SK-N-SH treated with all-trans-retinoic acid at 6 μM for 48 hours (cell line): ENCODE results near the gene KCNE3.

Experiments used
- ATAC-seq: fragments of 200-7000 bp; cut with Tn5 transposase; 3 replicates; pipeline ENCODE4 v1.9.1; 2020; ENCODE audit warnings: mild to moderate bottlenecking, moderate library complexity
- BACH2 ChIP-seq: fragments of 250-450 bp; sonication (Bioruptor Pico); IDR thresholded peaks from 2 replicates; pipeline ENCODE4 v1.9.0; 2021; ENCODE audit warnings: mild to moderate bottlenecking, borderline replicate concordance
- CSDC2 ChIP-seq: fragments of 250-450 bp; sonication (Bioruptor Pico); IDR thresholded peaks from 2 replicates; pipeline ENCODE4 v1.5.0; 2020; ENCODE audit warnings: mild to moderate bottlenecking, moderate library complexity
- ESRRG ChIP-seq: fragments of 250-450 bp; sonication (Bioruptor Pico); IDR thresholded peaks from 2 replicates; pipeline ENCODE4 v1.6.1; 2021; ENCODE audit warnings: mild to moderate bottlenecking
- GLIS3 ChIP-seq: fragments of 250-450 bp; sonication (Bioruptor Pico); IDR thresholded peaks from 2 replicates; pipeline ENCODE4 v1.5.0; 2020; ENCODE audit warnings: mild to moderate bottlenecking, moderate library complexity
- ISL1 ChIP-seq: fragments of 250-450 bp; sonication (Bioruptor Pico); IDR thresholded peaks from 2 replicates; pipeline ENCODE4 v2.1.2; 2022; ENCODE audit warnings: mild to moderate bottlenecking, moderate library complexity
- OSR1 ChIP-seq: fragments of 250-450 bp; sonication (Bioruptor Pico); IDR thresholded peaks from 2 replicates; pipeline ENCODE4 v1.8.0; 2022; ENCODE audit warnings: moderate library complexity, mild to moderate bottlenecking, inconsistent platforms
- PPARA ChIP-seq: fragments of 250-450 bp; sonication (Bioruptor Pico); IDR thresholded peaks from 2 replicates; pipeline ENCODE4 v1.5.0; 2020; ENCODE audit warnings: mild to moderate bottlenecking, borderline replicate concordance
- RARB ChIP-seq: fragments of 250-450 bp; sonication (Bioruptor Pico); IDR thresholded peaks from 2 replicates; pipeline ENCODE4 v1.8.0; 2021; ENCODE audit warnings: mild to moderate bottlenecking, moderate library complexity
- SNAI2 ChIP-seq: fragments of 250-450 bp; sonication (Bioruptor Pico); IDR thresholded peaks from 2 replicates; pipeline ENCODE4 v1.5.0; 2020; ENCODE audit warnings: mild to moderate bottlenecking, moderate library complexity
- TCF4 ChIP-seq: fragments of 250-450 bp; sonication (Bioruptor Pico); IDR thresholded peaks from 2 replicates; pipeline ENCODE4 v1.8.0; 2021; ENCODE audit warnings: mild to moderate bottlenecking, moderate library complexity, borderline replicate concordance
- TOX ChIP-seq: fragments of 250-450 bp; sonication (Bioruptor Pico); IDR thresholded peaks from 2 replicates; pipeline ENCODE4 v1.8.0; 2021; ENCODE audit warnings: mild to moderate bottlenecking, moderate library complexity, borderline replicate concordance
- ZC3H10 ChIP-seq: fragments of 250-450 bp; sonication (Bioruptor Pico); IDR thresholded peaks from 2 replicates; pipeline ENCODE4 v1.5.1; 2021; ENCODE audit warnings: mild to moderate bottlenecking, moderate library complexity
- ZFP30 ChIP-seq: fragments of 450-650 bp; formaldehyde crosslinking; IDR thresholded peaks from 2 replicates; pipeline ENCODE4 v1.5.0; 2022; ENCODE audit warnings: mild to moderate bottlenecking, moderate library complexity
- ZNF565 ChIP-seq: fragments of 450-650 bp; formaldehyde crosslinking; conservative IDR thresholded peaks from 2 replicates; pipeline ENCODE4 v1.5.0; 2020; ENCODE audit warnings: low read depth, mild to moderate bottlenecking, moderate library complexity
- ZNF70 ChIP-seq: fragments of 450-650 bp; formaldehyde crosslinking; IDR thresholded peaks from 2 replicates; pipeline ENCODE4 v1.5.0; 2020; ENCODE audit warnings: mild to moderate bottlenecking, moderate library complexity
- ZNF8 ChIP-seq: fragments of 450-650 bp; formaldehyde crosslinking; IDR thresholded peaks from 2 replicates; pipeline ENCODE4 v1.5.0; 2020; ENCODE audit warnings: mild to moderate bottlenecking, moderate library complexity
- TF ChIP-seq, protein P1 (sequence below): fragments of 250-450 bp; sonication (Bioruptor Pico); IDR thresholded peaks from 2 replicates; pipeline ENCODE4 v1.8.0; 2020; ENCODE audit warnings: mild to moderate bottlenecking, moderate library complexity, borderline replicate concordance
- TF ChIP-seq, protein P2 (sequence below): fragments of 250-450 bp; sonication (Bioruptor Pico); IDR thresholded peaks from 2 replicates; pipeline ENCODE4 v1.5.1; 2020; ENCODE audit warnings: low read depth, mild to moderate bottlenecking, moderate library complexity
- TF ChIP-seq, protein P3 (sequence below): fragments of 250-450 bp; sonication (Bioruptor Pico); IDR thresholded peaks from 2 replicates; pipeline ENCODE4 v1.5.1; 2021; ENCODE audit warnings: mild to moderate bottlenecking, moderate library complexity
- TF ChIP-seq, protein P4 (sequence below): fragments of 250-450 bp; sonication (Bioruptor Pico); IDR thresholded peaks from 2 replicates; pipeline ENCODE4 v1.8.0; 2021; ENCODE audit warnings: low read depth, mild to moderate bottlenecking, moderate library complexity, borderline replicate concordance

Gene KCNE3

DNA sequence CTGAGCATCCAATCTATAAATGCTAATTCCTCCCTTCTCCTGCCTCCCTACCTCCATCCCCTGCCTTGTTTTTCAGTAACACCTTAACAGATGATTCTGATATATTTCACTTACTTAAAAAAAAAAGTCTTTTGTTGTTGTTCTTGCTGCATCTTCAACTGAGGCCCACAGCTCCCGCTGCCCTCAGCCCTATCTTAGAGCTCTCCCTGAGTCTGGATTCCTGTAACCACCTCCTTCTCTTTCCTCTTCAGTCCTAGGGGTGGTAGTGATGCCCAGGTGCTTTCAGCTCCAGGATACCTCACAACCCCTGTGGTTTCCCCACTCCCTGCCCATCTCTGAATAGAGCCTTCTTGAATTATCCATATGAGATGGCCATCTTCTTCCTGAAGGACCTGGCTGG lies 3.7 kb upstream of the KCNE3 start (continued):
- TF ChIP-seq, protein P1, sequence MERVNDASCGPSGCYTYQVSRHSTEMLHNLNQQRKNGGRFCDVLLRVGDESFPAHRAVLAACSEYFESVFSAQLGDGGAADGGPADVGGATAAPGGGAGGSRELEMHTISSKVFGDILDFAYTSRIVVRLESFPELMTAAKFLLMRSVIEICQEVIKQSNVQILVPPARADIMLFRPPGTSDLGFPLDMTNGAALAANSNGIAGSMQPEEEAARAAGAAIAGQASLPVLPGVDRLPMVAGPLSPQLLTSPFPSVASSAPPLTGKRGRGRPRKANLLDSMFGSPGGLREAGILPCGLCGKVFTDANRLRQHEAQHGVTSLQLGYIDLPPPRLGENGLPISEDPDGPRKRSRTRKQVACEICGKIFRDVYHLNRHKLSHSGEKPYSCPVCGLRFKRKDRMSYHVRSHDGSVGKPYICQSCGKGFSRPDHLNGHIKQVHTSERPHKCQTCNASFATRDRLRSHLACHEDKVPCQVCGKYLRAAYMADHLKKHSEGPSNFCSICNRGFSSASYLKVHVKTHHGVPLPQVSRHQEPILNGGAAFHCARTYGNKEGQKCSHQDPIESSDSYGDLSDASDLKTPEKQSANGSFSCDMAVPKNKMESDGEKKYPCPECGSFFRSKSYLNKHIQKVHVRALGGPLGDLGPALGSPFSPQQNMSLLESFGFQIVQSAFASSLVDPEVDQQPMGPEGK (CRISPR knock-in tag), result no peak
- TF ChIP-seq TOX (CRISPR knock-in tag) (no peak), PPARA (CRISPR knock-in tag) (no peak), RARB (CRISPR knock-in tag) (no peak), ZFP30 (CRISPR knock-in tag) (no peak), ZNF8 (CRISPR knock-in tag) (no peak), SNAI2 (no peak), CSDC2 (no peak)
- TF ChIP-seq, protein P2, sequence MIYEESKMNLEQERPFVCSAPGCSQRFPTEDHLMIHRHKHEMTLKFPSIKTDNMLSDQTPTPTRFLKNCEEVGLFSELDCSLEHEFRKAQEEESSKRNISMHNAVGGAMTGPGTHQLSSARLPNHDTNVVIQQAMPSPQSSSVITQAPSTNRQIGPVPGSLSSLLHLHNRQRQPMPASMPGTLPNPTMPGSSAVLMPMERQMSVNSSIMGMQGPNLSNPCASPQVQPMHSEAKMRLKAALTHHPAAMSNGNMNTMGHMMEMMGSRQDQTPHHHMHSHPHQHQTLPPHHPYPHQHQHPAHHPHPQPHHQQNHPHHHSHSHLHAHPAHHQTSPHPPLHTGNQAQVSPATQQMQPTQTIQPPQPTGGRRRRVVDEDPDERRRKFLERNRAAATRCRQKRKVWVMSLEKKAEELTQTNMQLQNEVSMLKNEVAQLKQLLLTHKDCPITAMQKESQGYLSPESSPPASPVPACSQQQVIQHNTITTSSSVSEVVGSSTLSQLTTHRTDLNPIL (CRISPR knock-in tag), result no peak
- TF ChIP-seq, all 23 proteins: peak for 0

DNA sequence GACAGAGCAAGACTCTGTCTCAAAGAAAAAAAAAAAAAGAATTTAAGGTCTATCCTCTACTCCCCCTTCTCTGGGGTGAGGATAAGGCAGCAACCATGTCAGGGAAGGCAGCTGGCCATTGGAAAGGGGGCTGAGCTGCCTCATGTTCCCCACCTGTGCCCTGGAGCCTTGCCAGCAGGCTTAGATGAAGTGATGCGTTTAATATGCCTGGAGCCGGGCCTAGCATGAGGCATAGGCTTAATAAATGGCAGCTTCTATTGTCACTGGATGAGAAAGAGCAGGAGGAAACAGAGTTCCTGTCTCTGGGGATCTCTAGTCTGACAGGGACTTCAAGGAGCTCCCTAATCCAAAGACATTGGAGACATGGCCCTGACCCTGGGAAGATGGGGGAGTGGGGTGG lies 3.2 kb upstream of the KCNE3 start:
- TF ChIP-seq ISL1 (no peak), ZNF70 (CRISPR knock-in tag) (no peak), OSR1 (CRISPR knock-in tag) (no peak), SNAI2 (no peak), BACH2 (CRISPR knock-in tag) (no peak), ZC3H10 (CRISPR knock-in tag) (no peak), TOX (CRISPR knock-in tag) (no peak), ZNF565 (no peak), PPARA (CRISPR knock-in tag) (no peak), RARB (CRISPR knock-in tag) (no peak), CSDC2 (no peak), GLIS3 (CRISPR knock-in tag) (no peak), ZNF8 (CRISPR knock-in tag) (no peak)
- TF ChIP-seq, protein P3, sequence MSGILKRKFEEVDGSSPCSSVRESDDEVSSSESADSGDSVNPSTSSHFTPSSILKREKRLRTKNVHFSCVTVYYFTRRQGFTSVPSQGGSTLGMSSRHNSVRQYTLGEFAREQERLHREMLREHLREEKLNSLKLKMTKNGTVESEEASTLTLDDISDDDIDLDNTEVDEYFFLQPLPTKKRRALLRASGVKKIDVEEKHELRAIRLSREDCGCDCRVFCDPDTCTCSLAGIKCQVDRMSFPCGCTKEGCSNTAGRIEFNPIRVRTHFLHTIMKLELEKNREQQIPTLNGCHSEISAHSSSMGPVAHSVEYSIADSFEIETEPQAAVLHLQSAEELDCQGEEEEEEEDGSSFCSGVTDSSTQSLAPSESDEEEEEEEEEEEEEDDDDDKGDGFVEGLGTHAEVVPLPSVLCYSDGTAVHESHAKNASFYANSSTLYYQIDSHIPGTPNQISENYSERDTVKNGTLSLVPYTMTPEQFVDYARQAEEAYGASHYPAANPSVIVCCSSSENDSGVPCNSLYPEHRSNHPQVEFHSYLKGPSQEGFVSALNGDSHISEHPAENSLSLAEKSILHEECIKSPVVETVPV (CRISPR knock-in tag), result no peak
- TF ChIP-seq, protein P4, sequence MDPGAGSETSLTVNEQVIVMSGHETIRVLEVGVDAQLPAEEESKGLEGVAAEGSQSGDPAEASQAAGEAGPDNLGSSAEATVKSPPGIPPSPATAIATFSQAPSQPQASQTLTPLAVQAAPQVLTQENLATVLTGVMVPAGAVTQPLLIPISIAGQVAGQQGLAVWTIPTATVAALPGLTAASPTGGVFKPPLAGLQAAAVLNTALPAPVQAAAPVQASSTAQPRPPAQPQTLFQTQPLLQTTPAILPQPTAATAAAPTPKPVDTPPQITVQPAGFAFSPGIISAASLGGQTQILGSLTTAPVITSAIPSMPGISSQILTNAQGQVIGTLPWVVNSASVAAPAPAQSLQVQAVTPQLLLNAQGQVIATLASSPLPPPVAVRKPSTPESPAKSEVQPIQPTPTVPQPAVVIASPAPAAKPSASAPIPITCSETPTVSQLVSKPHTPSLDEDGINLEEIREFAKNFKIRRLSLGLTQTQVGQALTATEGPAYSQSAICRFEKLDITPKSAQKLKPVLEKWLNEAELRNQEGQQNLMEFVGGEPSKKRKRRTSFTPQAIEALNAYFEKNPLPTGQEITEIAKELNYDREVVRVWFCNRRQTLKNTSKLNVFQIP (CRISPR knock-in tag), result no peak
- TF ChIP-seq, protein P1 (CRISPR knock-in tag), result no peak
- TF ChIP-seq, protein P2 (CRISPR knock-in tag), result no peak
- TF ChIP-seq, all 23 proteins: peak for 0
- no peak for ATAC-seq

DNA sequence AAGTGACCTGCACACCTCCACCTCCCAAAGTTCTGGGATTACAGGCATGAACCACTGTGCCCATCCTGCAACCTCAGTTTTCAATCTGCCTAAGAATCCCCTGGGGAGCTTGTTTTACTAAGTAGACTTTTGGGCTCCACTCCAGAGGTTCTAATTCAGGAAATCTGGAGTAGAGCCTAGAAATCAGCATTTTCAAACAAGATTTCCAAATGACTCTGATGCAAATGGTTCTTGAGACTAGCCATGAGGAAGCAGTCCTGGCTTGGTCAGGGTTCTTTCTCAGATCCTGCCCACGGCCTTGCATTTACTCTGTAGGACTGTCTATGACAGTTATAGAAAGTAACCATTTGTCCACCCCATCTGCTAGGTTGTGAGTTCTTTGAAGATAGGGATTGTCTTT lies 1.6 kb upstream of the KCNE3 start:
- no peak for ATAC-seq
- no peak for TF ChIP-seq ISL1
- no peak for TF ChIP-seq ZFP30 (CRISPR knock-in tag)
- no peak for TF ChIP-seq CSDC2
- no peak for TF ChIP-seq ZNF8 (CRISPR knock-in tag)
- no peak for TF ChIP-seq TCF4 (CRISPR knock-in tag)
- no peak for TF ChIP-seq GLIS3 (CRISPR knock-in tag)
- TF ChIP-seq RARB (CRISPR knock-in tag), result no peak
- no peak for TF ChIP-seq ESRRG (CRISPR knock-in tag)
- no peak for TF ChIP-seq PPARA (CRISPR knock-in tag)
- TF ChIP-seq, protein P2 (CRISPR knock-in tag), result no peak
- TF ChIP-seq, all 23 proteins: peak for 0
